Panc1 (cell line): ENCODE measurements around the gene FLII. TPM values are rescaled to one million over a fixed set of nuclear protein-coding genes. Genes with fewer than 3 reads are reported as not detected.
"Not testable (repeated sequence)": the region's sequence is repeated elsewhere in the genome, so short reads cannot be mapped to it uniquely, and the experiment has no call there.

Source experiments
- ATAC-seq: fragments of 200-7000 bp; cut with Tn5 transposase; 2 replicates; pipeline ENCODE4 v1.9.1; 2020; ENCODE audit warnings: mild to moderate bottlenecking, moderate library complexity
- Bru-seq: library from RNA; stranded (reverse); fragments of 400-500 nt; gene quantifications from one replicate; lab custom pipeline; 2021; lab: Mats Ljungman, UMichigan
- BruChase-seq, 2 experiments: library from RNA; stranded (reverse); fragments of 400-500 nt; gene quantifications; one replicate each; lab custom pipeline; 2021; lab: Mats Ljungman, UMichigan
- BruUV-seq: library from RNA; stranded (reverse); fragments of 400-500 nt; replicated peaks from 2 replicates; lab custom pipeline; 2021; lab: Mats Ljungman, UMichigan
- CTCF ChIA-PET: fragments of 300-600 bp; sonication (Branson Sonifier 250); formaldehyde crosslinking; loops from one replicate; lab custom pipeline; 2022; ENCODE audit warnings: antibody characterized with exemption; lab: Charles Lee
- POLR2A ChIA-PET: fragments of 300-600 bp; sonication (Branson Sonifier 250); formaldehyde crosslinking; loops from one replicate; lab custom pipeline; 2022; ENCODE audit warnings: antibody characterized with exemption; lab: Charles Lee
- DNase-seq: peaks from one replicate; pipeline ENCODE4 v3.0.0-alpha.2; 2010; ENCODE audit warnings: low read depth, low spot score
- H3K27ac ChIP-seq: 2 replicates; pipeline ENCODE4 v1.5.1; 2011; ENCODE audit warnings: mild to moderate bottlenecking, low read length, inconsistent platforms
- H3K27me3 ChIP-seq: fragments of 200-500 bp; sonication (Bioruptor generic); 2 replicates; pipeline ENCODE4 v1.6.0; 2014; ENCODE audit warnings: low read length, inconsistent platforms; ENCODE audit not compliant: control insufficient read depth, insufficient read depth
- H3K36me3 ChIP-seq: fragments of 200-500 bp; sonication (Bioruptor generic); 2 replicates; pipeline ENCODE4 v1.5.1; 2014; ENCODE audit warnings: inconsistent platforms, mild to moderate bottlenecking, low read length, moderate library complexity; ENCODE audit not compliant: control insufficient read depth, insufficient read depth
- H3K4me1 ChIP-seq: 2 replicates; pipeline ENCODE4 v1.5.1; 2011; ENCODE audit warnings: inconsistent platforms, mild to moderate bottlenecking, low read length, moderate library complexity; ENCODE audit not compliant: control insufficient read depth, insufficient read depth
- H3K4me3 ChIP-seq, 2 experiments: 2 replicates each; pipeline ENCODE4 v1.5.1; 2011 to 2012; ENCODE audit warnings: low read depth in 2 of 2, low read length in 2 of 2, mild to moderate bottlenecking in 2 of 2, inconsistent platforms in 1 of 2, moderate library complexity in 1 of 2
- H3K9me3 ChIP-seq: fragments of 200-500 bp; sonication (Bioruptor generic); 2 replicates; pipeline ENCODE4 v1.5.1; 2014; ENCODE audit warnings: low read depth, mild to moderate bottlenecking, inconsistent platforms, low read length, moderate library complexity; ENCODE audit not compliant: control insufficient read depth, insufficient read depth
- CTCF ChIP-seq: fragments of 450-650 bp; IDR thresholded peaks from 2 replicates; pipeline ENCODE4 v1.5.1; 2017; ENCODE audit warnings: mild to moderate bottlenecking
- POLR2AphosphoS5 ChIP-seq: IDR thresholded peaks from 2 replicates; pipeline ENCODE4 v1.6.1; 2012; ENCODE audit warnings: mild to moderate bottlenecking, low read depth, low read length, moderate library complexity
- SIN3A ChIP-seq: IDR thresholded peaks from 2 replicates; pipeline ENCODE4 v1.6.1; 2012; ENCODE audit warnings: low read depth, mild to moderate bottlenecking, low read length, moderate library complexity, borderline replicate concordance; ENCODE audit not compliant: insufficient read depth
- TCF7L2 ChIP-seq: IDR thresholded peaks from 2 replicates; pipeline ENCODE4 v1.6.1; 2011; ENCODE audit warnings: mild to moderate bottlenecking, low read depth, low read length, inconsistent platforms
- in situ Hi-C: cut with HindIII; loops from 2 replicates; pipeline ENCODE4 v1.10.0; 2016; ENCODE audit warnings: low sequenced_read_pairs, low pct_unique_long_range_greater_than_20kb
- intact Hi-C: fragments of 100-400 bp; cut with micrococcal nuclease; formaldehyde crosslinking; loops from one replicate; pipeline ENCODE4 v1.10.0; 2022; ENCODE audit not compliant: unreplicated experiment
- long read RNA-seq: library from polyadenylated mRNA; unstranded; transcript quantifications from one replicate; pipeline ENCODE4 v2.0.0, GENCODE V29; 2021; ENCODE audit not compliant: unreplicated experiment
- polyA plus RNA-seq: library from polyadenylated mRNA; unstranded; fragments of >200 nt; gene quantifications from one replicate; pipeline ENCODE4 v1.2.1, GENCODE V29; 2012; ENCODE audit warnings: missing spikeins; ENCODE audit not compliant: insufficient read length
- total RNA-seq: library from RNA; stranded (reverse); gene quantifications from one replicate; pipeline ENCODE4 v1.2.1, GENCODE V29; 2021; ENCODE audit not compliant: unreplicated experiment
- TF ChIP-seq, protein P1 (sequence below), 2 experiments: IDR thresholded peaks; 2 replicates each; pipeline ENCODE4 v1.6.1; 2011 to 2012; ENCODE audit warnings: low read depth in 2 of 2, control low read depth in 1 of 2, low read length in 1 of 2, mild to moderate bottlenecking in 1 of 2, moderate library complexity in 1 of 2; ENCODE audit not compliant: insufficient read depth in 1 of 2

The FLII gene
- 207 TPM for total RNA-seq
- 215 TPM for polyA plus RNA-seq
- percentile 64 among the genes with signal in this experiment for Bru-seq, nascent RNA
- BruChase-seq, experiment 1, labeled RNA remaining after a 2-hour chase = percentile 80 among the genes with signal in this experiment
- BruChase-seq, experiment 2, labeled RNA remaining after a 6-hour chase = percentile 87 among the genes with signal in this experiment
- long read RNA-seq, full-length matches to known transcripts = 69 of 301 reads
- long read RNA-seq, partial matches to known transcripts = 112 of 301 reads
- long read RNA-seq, other reads (novel, unspliced or antisense) = 120 of 301 reads

DNA sequence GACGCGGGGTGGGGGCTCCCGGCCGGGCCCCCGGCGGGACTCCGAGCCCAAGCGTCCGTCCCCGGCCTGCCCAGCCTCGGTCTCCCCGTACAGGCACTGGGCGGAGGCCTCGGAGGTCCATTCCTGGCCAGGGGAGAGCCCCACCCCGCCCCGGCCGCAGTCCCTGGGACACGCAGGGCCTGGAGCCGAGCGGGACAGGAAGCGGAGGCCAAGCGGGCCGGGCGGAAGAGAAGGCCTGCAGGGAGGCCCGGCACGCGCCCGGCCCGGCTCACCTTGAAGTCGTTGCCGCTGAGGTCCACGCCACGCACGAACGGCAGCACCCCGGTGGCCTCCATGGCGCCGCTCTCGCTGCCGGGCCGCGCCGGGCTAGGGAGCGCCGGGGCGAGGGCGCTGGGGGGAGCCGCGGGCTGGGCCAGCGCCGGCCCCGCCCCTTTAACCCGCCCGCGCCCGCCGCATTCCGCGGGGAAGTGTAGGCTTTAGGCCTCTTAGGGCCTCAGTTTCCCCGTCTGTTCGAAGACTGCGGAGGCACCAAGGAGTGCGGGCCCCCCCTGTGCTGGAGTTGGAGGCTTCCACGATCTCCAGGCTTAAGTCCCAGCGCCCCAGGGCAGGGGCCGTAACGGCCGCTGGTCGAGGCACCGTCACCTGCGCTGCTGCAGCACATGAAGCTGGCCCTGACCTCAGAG, at the start of gene FLII:
TSS of gene FLII (minus strand) at position 383 of the 683 bp plus-strand sequence. CDS start at position 335, 48 bp downstream.
- Histone ChIP-seq H3K9me3 (no peaks in the 10 kb centered on the region), H3K4me1 (peaks cover 13% of the 10 kb centered on the region), H3K27ac (peak within 1 kb of the TSS; percentile 86), H3K27me3 (no peaks in the 10 kb centered on the region), H3K36me3 (peaks cover 3% of the 10 kb centered on the region; the same call in 1 of the 2 replicates), H3K4me3 (peak within 1 kb of the TSS; percentile 79 to 88)
- TF ChIP-seq TCF7L2 (no peak), SIN3A (peak; percentile 67; the same call in 1 of the 2 replicates)
- in situ Hi-C loops (no loop called here), intact Hi-C loops (no loop called here)
- BruUV-seq = no TSS peak
- CTCF ChIA-PET = interaction anchor here (0.6 kb wide), 1 partner anchor 492 kb away, joined by 3 read pairs; no protein-coding TSS in a partner anchor
- DNase-seq = no peak
- POLR2A ChIA-PET = no interaction called here
- ATAC-seq = peak; percentile 72

GRCh38 chr17:18303206-18303605, 44.7 kb upstream of the FLII start:
- BruUV-seq = TSS peak; percentile 19
- H3K27me3 ChIP-seq, ATAC-seq, CTCF ChIA-PET, H3K4me3 ChIP-seq, H3K4me1 ChIP-seq, H3K27ac ChIP-seq, POLR2A ChIA-PET, DNase-seq, in situ Hi-C loops, intact Hi-C loops, H3K9me3 ChIP-seq: not testable (repeated sequence)
- H3K36me3 ChIP-seq = peaks cover 18% of the 10 kb centered on the region

DNA sequence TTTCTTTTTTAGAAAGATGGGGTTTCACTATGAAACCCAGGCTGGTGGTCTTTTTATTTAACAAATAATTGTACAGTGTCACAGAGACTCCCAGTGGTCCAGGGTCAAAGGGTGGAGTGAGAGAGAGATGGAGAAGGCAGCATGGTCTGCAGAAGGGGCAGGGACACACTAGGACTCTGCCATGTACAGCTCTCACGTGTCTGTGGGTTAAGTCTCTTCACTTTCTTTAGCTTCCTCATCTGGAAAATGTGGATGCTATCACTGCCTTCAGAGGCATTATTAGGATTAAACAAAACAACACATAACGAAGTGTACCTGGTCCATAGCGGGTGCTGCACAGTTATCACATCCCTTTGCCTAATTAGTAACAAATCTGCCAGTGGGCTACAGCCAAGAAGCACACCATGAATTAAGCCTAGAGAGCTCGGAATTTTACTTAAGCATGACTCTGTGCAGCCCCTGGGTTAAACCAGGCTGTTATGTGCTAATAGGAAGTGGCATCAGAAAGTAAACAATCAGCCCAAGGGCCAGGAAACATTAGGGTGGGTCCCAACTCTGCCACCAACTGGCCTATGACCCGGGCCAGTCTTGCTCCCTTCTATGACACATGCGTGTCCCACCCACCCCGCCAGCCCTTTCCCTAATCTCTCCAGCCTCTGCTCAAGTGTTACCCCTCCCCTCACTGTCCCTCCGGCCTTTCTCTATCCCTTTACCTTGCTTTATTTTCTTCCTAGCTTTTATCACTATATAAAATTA, 42.4 kb upstream of the FLII start:
- Histone ChIP-seq H3K27me3 (no peaks in the 10 kb centered on the region), H3K36me3 (peaks cover 13% of the 10 kb centered on the region), H3K4me1 (no peaks in the 10 kb centered on the region), H3K9me3 (no peaks in the 10 kb centered on the region), H3K27ac (no peak overlapping the region), H3K4me3 (no peak overlapping the region)
- no peak for TF ChIP-seq TCF7L2
- no peak for TF ChIP-seq POLR2AphosphoS5
- TF ChIP-seq CTCF = no peak
- no peak for TF ChIP-seq SIN3A
- TF ChIP-seq, protein P1, sequence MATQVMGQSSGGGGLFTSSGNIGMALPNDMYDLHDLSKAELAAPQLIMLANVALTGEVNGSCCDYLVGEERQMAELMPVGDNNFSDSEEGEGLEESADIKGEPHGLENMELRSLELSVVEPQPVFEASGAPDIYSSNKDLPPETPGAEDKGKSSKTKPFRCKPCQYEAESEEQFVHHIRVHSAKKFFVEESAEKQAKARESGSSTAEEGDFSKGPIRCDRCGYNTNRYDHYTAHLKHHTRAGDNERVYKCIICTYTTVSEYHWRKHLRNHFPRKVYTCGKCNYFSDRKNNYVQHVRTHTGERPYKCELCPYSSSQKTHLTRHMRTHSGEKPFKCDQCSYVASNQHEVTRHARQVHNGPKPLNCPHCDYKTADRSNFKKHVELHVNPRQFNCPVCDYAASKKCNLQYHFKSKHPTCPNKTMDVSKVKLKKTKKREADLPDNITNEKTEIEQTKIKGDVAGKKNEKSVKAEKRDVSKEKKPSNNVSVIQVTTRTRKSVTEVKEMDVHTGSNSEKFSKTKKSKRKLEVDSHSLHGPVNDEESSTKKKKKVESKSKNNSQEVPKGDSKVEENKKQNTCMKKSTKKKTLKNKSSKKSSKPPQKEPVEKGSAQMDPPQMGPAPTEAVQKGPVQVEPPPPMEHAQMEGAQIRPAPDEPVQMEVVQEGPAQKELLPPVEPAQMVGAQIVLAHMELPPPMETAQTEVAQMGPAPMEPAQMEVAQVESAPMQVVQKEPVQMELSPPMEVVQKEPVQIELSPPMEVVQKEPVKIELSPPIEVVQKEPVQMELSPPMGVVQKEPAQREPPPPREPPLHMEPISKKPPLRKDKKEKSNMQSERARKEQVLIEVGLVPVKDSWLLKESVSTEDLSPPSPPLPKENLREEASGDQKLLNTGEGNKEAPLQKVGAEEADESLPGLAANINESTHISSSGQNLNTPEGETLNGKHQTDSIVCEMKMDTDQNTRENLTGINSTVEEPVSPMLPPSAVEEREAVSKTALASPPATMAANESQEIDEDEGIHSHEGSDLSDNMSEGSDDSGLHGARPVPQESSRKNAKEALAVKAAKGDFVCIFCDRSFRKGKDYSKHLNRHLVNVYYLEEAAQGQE (IDR thresholded peaks at IDR 0.05; ENCODE audit: insufficient read depth in 1 of 2, low read depth in 2 of 2, low read length in 1 of 2) = no peak
- CTCF ChIA-PET = no interaction called here
- intact Hi-C loops (no loop called here), in situ Hi-C loops (no loop called here)
- no peak for DNase-seq
- POLR2A ChIA-PET = interaction anchor here (0.5 kb wide), 1 partner anchor 56 kb away, joined by 3 read pairs; no protein-coding TSS in a partner anchor
- no peak for ATAC-seq
- BruUV-seq = no TSS peak

DNA sequence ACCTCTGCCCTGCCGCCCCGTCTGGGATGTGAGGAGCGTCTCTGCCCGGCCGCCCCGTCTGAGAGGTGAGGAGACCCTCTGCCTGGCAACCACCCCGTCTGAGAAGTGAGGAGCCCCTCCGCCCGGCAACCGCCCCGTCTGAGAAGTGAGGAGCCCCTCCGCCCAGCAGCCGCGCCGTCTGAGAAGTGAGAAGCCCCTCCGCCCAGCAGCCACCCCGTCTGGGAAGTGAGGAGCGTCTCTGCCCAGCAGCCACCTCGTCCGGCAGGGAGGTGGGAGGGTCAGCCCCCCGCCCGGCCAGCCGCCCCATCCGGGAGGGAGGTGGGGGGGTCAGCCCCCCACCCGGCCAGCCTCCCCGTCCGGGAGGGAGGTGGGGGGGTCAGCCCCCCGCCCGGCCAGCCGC, 39.5 kb upstream of the FLII start:
- CTCF ChIA-PET, H3K4me1 ChIP-seq, H3K4me3 ChIP-seq, BruUV-seq, H3K27ac ChIP-seq, in situ Hi-C loops, H3K27me3 ChIP-seq, H3K9me3 ChIP-seq, intact Hi-C loops, POLR2A ChIA-PET, ATAC-seq, DNase-seq: not testable (repeated sequence)
- H3K36me3 ChIP-seq = peaks cover 10% of the 10 kb centered on the region
